Psoas muscle (tissue), 8 donors: ENCODE data around the gene AKAP6. TPM values are rescaled to one million over a fixed set of nuclear protein-coding genes. Genes with fewer than 3 reads are reported as not detected.
A peak's percentile ranks its signal among the peaks of the same experiment; 100 is the strongest.

Source experiments
- ATAC-seq, 4 donors: fragments of 200-7000 bp; cut with Tn5 transposase; one replicate each; pipeline ENCODE4 v1.9.1; 2020; ENCODE audit warnings: moderate library complexity in 3 of 4, mild to moderate bottlenecking in 2 of 4
- DNase-seq, 2 donors: peaks; one replicate each; pipeline ENCODE4 v3.0.0-alpha.2; 2020
- H3K27ac ChIP-seq: fragments of 200-600 bp; one replicate; pipeline ENCODE4 v1.8.0; 2022
- H3K27me3 ChIP-seq, 3 donors: fragments of 200-600 bp in 1 of 3; one replicate each; pipeline versions ENCODE4 v1.6.1 to v1.8.0; 2013 to 2022; ENCODE audit warnings: low read length in 2 of 3, mild to moderate bottlenecking in 2 of 3, moderate library complexity in 1 of 3; ENCODE audit not compliant: insufficient read depth in 3 of 3
- H3K36me3 ChIP-seq, 2 donors: fragments of 200-600 bp in 1 of 2; one replicate each; pipeline versions ENCODE4 v1.6.1 to v1.8.0; 2013 to 2022; ENCODE audit warnings: low read depth in 1 of 2, mild to moderate bottlenecking in 1 of 2, moderate library complexity in 1 of 2; ENCODE audit not compliant: insufficient read depth in 1 of 2
- H3K4me1 ChIP-seq: fragments of 200-600 bp; one replicate; pipeline ENCODE4 v1.8.0; 2022
- H3K4me3 ChIP-seq: fragments of 200-600 bp; one replicate; pipeline ENCODE4 v1.8.0; 2022; ENCODE audit warnings: mild to moderate bottlenecking
- H3K9me3 ChIP-seq: fragments of 200-600 bp; one replicate; pipeline ENCODE4 v1.8.0; 2022
- WGBS, 3 donors: extraction: QIAGEN DNeasy Blood & Tissue Kit; methylation state at CpG; one replicate each; pipeline versions ENCODE4 v1.1.6 to v1.1.7; 2013; 5-methylcytosine and 5-hydroxymethylcytosine counted together
- intact Hi-C, 2 donors: fragments of 100-400 bp; cut with DNase I; formaldehyde crosslinking; loops; one replicate each; pipeline versions ENCODE4 v1.11.0 to v1.14.2; 2022
- polyA plus RNA-seq, 3 donors: library from polyadenylated mRNA; stranded (reverse); fragments of 200-250 nt; gene quantifications; one replicate each; pipeline ENCODE4 v1.2.3, GENCODE V29; 2013
- total RNA-seq, 4 donors: library from RNA; stranded (reverse); fragmentation: NEBNext Ultra II Directional in 2 of 4; extraction: Animal tissue kit (Norgen Biotek cat#: 25700) in 2 of 4; gene quantifications; one replicate each; pipeline versions ENCODE4 v1.2.1 to v1.2.4, GENCODE V29; 2021 to 2023
- TF ChIP-seq, protein P1 (sequence below): fragments of 200-600 bp; IDR thresholded peaks from one replicate; pipeline ENCODE4 v1.8.0; 2022; ENCODE audit warnings: antibody characterized with exemption
- donor health status: healthy with polysubstance abuse.
- donor health status: DM: no; HTN: no; CAD: no; lungs with moderate emphysema.
- donor health status: Bipolar disorder and iron deficiency.
- donor health status: healthy.
- donor health status: DM: yes; HTN: yes; CAD: no.
- donor health status: DM: no; HTN: no; CAD: no.
- donor health status: DM: no; HTN: no; CAD: no.
- donor health status: DM: yes; HTN: yes; CAD: no.

The AKAP6 gene
- total and polyA plus RNA-seq, 7 donors: 9.1 to 173 (median 113) TPM

DNA sequence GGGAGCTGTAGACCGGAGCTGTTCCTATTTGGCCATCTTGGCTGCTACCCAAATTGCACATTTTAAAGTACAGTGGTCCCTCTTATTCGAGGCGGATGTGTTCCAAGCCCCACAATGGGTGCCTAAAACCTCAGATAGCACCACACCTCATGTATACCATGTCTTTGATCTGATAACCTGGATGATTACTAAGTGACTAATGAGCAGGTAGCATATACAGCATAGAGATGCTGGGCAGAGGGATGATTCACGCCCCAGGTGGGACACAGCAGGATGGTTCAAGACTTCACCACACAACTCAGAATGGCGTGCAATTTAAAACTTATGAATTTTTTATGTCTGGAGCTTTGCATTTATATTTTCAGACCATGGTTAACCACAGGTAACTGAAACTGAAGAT lies 255.0 kb downstream of the AKAP6 start:
- H3K9me3 ChIP-seq: no peaks in the 10 kb centered on the region
- no peak overlapping the region for H3K27ac ChIP-seq
- intact Hi-C loops: no loop called here
- no peaks in the 10 kb centered on the region for H3K36me3 ChIP-seq
- peak in 3 of 4 donors; percentile 32 to 49 (median 43) for ATAC-seq
- no peak for DNase-seq
- 96 to 98% (median 97%) methylated on average over 5 of the region's 5 CpGs for WGBS, 3 donors
- TF ChIP-seq, protein P1, sequence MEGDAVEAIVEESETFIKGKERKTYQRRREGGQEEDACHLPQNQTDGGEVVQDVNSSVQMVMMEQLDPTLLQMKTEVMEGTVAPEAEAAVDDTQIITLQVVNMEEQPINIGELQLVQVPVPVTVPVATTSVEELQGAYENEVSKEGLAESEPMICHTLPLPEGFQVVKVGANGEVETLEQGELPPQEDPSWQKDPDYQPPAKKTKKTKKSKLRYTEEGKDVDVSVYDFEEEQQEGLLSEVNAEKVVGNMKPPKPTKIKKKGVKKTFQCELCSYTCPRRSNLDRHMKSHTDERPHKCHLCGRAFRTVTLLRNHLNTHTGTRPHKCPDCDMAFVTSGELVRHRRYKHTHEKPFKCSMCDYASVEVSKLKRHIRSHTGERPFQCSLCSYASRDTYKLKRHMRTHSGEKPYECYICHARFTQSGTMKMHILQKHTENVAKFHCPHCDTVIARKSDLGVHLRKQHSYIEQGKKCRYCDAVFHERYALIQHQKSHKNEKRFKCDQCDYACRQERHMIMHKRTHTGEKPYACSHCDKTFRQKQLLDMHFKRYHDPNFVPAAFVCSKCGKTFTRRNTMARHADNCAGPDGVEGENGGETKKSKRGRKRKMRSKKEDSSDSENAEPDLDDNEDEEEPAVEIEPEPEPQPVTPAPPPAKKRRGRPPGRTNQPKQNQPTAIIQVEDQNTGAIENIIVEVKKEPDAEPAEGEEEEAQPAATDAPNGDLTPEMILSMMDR: no peak
- no peaks in the 10 kb centered on the region for H3K27me3 ChIP-seq
- H3K4me1 ChIP-seq: peaks cover 2% of the 10 kb centered on the region
- H3K4me3 ChIP-seq: no peak overlapping the region

DNA sequence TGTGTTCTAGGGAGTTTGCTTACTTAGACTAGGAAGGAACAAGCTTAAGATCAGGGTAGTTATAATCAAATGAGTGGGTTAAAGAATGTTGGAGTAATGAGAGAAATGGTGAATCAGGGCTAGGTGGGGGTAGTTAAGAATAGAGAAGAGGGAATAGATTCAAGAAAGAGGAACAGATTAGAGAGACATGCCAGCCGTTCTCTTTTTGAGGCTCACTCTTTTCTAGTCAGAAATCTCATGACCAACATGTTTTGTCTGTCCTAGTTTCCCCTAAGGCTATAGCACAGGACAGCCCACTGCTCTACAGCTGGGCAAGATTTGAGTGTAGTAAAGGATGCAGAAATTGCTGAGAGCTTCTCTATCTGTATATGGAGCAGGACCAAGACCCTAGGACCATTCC lies 258.4 kb downstream of the AKAP6 start:
- whole genome bisulfite sequencing, 3 donors: 77 to 88% (median 78%) methylated on average over 1 of the region's 1 CpG
- Histone ChIP-seq H3K4me1 (peaks cover 24% of the 10 kb centered on the region), H3K27me3 (no peaks in the 10 kb centered on the region), H3K4me3 (no peak overlapping the region), H3K9me3 (no peaks in the 10 kb centered on the region), H3K36me3 (no peaks in the 10 kb centered on the region), H3K27ac (no peak overlapping the region)
- TF ChIP-seq, protein P1: no peak
- intact Hi-C loops: no loop called here
- no peak for ATAC-seq
- DNase-seq: no peak

DNA sequence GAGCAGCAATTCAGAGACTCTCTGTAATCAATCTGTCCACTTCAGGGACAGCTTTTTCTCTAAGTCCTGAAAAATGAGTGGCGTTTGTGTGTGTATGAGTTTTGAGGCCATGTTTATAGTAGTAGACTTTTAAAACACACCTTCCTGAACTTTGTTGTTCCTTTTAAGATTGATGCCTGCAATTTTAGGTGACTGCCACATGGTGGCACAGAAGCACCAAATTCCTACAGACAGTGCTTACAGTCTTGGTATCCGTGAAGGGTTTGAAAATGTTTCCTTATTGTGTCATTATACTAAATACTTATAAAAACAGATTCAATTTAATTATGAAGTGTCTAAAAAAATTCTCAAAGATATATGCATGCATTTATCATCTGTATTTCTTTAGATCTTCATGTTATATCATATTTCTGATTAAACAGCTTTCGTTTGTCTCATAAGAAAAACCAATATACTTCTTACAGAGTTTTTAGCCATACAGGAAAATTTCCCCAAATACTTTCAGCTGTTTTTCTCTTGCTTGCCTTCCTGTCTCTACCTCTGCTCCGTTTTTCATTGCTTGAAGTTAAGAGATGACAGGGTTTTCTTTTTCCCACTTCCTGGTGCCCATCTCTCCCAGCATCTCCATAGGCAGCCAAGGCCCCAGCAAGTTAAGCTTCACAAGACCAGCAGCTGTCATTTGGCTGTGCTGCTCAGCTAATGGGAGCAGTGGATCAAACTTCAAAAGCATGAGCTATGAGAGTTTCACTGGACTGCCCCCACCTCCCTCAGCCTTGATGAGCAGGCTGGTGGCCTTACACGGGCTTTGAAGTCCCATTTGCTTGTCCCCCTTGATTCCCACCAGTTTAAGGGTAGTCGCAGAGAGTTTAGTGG lies 259.6 kb downstream of the AKAP6 start:
- ATAC-seq (no peak), DNase-seq (no peak)
- TF ChIP-seq, protein P1: peak; percentile 55
- peaks cover 34% of the 10 kb centered on the region for H3K4me1 ChIP-seq
- intact Hi-C loops: no loop called here
- 75 to 79% (median 78%) methylated on average over 6 of the region's 6 CpGs for whole genome bisulfite sequencing, 3 donors
- no peaks in the 10 kb centered on the region for H3K36me3 ChIP-seq
- H3K4me3 ChIP-seq: no peak overlapping the region
- no peaks in the 10 kb centered on the region for H3K9me3 ChIP-seq
- no peaks in the 10 kb centered on the region for H3K27me3 ChIP-seq
- H3K27ac ChIP-seq: no peak overlapping the region

DNA sequence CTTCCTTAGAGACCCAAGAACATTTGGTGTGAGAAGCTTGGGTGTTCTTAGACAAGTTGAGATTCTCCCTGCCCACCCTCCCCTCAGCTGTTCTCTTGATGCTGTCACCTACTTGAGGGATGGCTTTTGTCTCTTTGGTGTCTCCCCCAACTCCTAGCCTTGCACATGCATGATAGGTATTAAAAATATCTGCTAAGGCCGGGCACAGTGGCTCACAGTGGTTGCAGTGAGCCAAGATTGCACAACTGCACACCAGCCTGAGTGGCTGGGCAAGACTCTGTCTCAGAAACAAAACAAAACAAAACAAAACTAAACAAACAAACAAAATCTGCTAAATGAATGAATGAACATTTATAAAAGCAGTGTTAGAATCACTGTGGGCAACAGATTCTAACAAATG lies 261.1 kb downstream of the AKAP6 start:
- DNase-seq: peak; percentile 31 to 58
- intact Hi-C loops: loop anchor here (10.0 kb wide), 2 partner anchors 55 to 115 kb away; no protein-coding TSS in a partner anchor
- H3K27ac ChIP-seq: no peak overlapping the region
- H3K27me3 ChIP-seq: no peaks in the 10 kb centered on the region
- 20 to 32% (median 21%) methylated on average over 1 of the region's 1 CpG for WGBS, 3 donors
- no peaks in the 10 kb centered on the region for H3K36me3 ChIP-seq
- TF ChIP-seq, protein P1: no peak
- peak; percentile 64 to 82 (median 77) for ATAC-seq
- peaks cover 48% of the 10 kb centered on the region for H3K4me1 ChIP-seq
- no peaks in the 10 kb centered on the region for H3K9me3 ChIP-seq
- no peak overlapping the region for H3K4me3 ChIP-seq
